Measurements from ENCODE around the gene PSEN2.

DNA sequence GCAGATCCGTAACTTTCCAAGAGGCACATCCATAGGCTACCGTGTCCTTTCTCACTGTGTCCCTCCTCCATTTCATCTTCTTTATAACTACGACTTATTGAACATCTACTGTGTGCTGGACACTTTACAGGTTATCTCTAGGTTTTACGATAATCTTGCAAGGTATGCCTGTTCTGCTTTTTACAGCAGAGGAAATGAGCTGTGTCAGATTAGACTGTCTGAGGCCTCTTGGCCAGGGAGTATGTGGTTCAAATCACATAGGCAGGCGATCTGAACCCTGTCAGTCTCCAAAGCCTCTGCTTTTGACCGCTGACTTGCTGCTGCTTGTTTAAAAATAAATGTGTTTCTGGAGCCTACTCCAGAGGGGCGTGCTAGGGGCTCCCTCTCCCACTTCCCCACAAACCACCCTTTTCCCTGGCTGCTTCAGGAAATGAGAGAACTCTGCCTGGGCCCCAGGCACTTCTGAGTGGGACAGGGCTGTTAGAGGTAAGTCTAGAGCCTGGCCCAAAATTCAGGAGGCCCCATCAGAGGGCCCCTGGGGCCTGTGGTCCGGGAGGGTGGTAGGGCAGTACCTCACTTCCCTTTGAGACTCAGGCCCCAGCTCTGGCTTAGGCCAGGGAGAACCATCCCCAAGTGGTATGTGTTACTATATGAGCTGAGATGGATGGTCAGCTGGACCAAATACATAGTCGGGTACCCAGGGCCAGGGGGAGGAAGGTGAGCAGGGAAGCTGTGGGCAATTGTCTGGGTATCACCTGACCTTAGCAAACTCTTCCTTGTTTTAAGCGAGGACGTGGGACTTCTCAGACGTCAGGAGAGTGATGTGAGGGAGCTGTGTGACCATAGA, 4.4 kb downstream of the PSEN2 start:
- TF ChIP-seq SP1 (IDR thresholded peaks at IDR 0.05) (no peak), TARDBP (IDR thresholded peaks at IDR 0.05) (no peak), FOXA1 (IDR thresholded peaks at IDR 0.05) (no peak), SUZ12 (IDR thresholded peaks at IDR 0.05) (no peak), FOXM1 (IDR thresholded peaks at IDR 0.05; ENCODE audit: borderline replicate concordance) (no peak), FOXK2 (IDR thresholded peaks at IDR 0.05) (no peak), NFRKB (IDR thresholded peaks at IDR 0.05) (no peak), LEF1 (IDR thresholded peaks at IDR 0.05; ENCODE audit: borderline replicate concordance) (no peak)
- TF ChIP-seq, protein P1, sequence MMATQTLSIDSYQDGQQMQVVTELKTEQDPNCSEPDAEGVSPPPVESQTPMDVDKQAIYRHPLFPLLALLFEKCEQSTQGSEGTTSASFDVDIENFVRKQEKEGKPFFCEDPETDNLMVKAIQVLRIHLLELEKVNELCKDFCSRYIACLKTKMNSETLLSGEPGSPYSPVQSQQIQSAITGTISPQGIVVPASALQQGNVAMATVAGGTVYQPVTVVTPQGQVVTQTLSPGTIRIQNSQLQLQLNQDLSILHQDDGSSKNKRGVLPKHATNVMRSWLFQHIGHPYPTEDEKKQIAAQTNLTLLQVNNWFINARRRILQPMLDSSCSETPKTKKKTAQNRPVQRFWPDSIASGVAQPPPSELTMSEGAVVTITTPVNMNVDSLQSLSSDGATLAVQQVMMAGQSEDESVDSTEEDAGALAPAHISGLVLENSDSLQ (IDR thresholded peaks at IDR 0.05) = no peak
